ENCODE results near the gene METTL1. TPM values are rescaled to one million over a fixed set of nuclear protein-coding genes. Genes with fewer than 3 reads are reported as not detected.

Gene METTL1
- total and polyA plus RNA-seq, 9 of the 15 experiments (the other 6 are each of a cell fraction or from before 2014, with no cell fraction given), result 12.6 to 65.9 (median 39.2) TPM

DNA sequence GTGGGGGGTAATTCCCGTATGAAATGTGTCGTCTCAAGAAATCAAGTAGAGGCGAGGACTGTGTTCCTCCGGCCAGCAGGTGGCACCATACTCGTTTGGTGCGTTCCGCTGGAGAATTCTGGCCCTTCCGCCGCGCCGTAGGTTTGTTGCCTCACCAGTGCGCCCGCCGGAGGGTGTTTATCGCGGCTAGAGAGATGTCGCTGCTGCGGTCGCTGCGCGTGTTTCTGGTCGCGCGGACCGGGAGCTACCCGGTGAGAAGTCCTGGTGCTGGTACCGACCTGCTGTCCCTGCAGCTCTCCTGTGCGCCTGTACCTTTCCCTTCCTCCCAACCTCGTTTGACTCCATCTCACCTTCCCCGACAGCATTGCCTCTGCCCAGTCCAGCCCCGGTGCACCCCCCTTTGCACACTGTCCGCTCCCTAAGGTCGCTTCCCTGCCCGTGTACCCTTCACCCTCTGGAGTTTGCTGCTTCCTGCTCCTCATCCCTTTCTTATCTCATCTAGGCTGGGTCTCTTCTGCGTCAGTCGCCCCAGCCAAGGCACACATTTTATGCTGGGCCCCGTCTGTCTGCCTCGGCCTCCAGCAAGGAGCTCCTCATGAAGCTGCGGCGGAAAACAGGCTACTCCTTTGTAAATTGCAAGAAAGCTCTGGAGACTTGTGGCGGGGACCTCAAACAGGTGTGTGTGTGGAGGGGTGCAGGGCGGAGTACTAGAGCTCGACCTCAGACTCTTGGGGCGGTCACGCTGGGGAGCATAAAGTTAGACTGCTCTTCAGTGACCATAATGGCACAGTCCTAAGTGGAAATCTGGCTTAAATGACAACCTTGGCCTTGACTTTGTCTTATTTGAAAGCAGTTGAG is 10.9 kb upstream of the METTL1 start, which contains the start of gene TSFM (continued):
- TF ChIP-seq, protein P1, sequence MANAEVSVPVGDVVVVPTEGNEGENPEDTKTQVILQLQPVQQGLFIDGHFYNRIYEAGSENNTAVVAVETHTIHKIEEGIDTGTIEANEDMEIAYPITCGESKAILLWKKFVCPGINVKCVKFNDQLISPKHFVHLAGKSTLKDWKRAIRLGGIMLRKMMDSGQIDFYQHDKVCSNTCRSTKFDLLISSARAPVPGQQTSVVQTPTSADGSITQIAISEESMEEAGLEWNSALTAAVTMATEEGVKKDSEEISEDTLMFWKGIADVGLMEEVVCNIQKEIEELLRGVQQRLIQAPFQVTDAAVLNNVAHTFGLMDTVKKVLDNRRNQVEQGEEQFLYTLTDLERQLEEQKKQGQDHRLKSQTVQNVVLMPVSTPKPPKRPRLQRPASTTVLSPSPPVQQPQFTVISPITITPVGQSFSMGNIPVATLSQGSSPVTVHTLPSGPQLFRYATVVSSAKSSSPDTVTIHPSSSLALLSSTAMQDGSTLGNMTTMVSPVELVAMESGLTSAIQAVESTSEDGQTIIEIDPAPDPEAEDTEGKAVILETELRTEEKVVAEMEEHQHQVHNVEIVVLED (CRISPR knock-in tag; IDR thresholded peaks at IDR 0.05), result peak; percentile 47; the same call in 1 of the 2 replicates
- TF ChIP-seq, protein P2, sequence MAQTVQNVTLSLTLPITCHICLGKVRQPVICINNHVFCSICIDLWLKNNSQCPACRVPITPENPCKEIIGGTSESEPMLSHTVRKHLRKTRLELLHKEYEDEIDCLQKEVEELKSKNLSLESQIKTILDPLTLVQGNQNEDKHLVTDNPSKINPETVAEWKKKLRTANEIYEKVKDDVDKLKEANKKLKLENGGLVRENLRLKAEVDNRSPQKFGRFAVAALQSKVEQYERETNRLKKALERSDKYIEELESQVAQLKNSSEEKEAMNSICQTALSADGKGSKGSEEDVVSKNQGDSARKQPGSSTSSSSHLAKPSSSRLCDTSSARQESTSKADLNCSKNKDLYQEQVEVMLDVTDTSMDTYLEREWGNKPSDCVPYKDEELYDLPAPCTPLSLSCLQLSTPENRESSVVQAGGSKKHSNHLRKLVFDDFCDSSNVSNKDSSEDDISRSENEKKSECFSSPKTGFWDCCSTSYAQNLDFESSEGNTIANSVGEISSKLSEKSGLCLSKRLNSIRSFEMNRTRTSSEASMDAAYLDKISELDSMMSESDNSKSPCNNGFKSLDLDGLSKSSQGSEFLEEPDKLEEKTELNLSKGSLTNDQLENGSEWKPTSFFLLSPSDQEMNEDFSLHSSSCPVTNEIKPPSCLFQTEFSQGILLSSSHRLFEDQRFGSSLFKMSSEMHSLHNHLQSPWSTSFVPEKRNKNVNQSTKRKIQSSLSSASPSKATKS (CRISPR knock-in tag; IDR thresholded peaks at IDR 0.05), result no peak
- peak; percentile 95 for TF ChIP-seq KLF16 (IDR thresholded peaks at IDR 0.05)
- TF ChIP-seq NONO (IDR thresholded peaks at IDR 0.05; ENCODE audit: low read depth in 2 of 2, low read length in 1 of 2), result peak in 1 of 2 experiments; percentile 90; a peak in 2 of 4 replicates
- TF ChIP-seq, protein P3, sequence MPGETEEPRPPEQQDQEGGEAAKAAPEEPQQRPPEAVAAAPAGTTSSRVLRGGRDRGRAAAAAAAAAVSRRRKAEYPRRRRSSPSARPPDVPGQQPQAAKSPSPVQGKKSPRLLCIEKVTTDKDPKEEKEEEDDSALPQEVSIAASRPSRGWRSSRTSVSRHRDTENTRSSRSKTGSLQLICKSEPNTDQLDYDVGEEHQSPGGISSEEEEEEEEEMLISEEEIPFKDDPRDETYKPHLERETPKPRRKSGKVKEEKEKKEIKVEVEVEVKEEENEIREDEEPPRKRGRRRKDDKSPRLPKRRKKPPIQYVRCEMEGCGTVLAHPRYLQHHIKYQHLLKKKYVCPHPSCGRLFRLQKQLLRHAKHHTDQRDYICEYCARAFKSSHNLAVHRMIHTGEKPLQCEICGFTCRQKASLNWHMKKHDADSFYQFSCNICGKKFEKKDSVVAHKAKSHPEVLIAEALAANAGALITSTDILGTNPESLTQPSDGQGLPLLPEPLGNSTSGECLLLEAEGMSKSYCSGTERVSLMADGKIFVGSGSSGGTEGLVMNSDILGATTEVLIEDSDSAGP (CRISPR knock-in tag; IDR thresholded peaks at IDR 0.05), result peak; percentile 80; the same call in 1 of the 2 replicates
- TF ChIP-seq, protein P4, sequence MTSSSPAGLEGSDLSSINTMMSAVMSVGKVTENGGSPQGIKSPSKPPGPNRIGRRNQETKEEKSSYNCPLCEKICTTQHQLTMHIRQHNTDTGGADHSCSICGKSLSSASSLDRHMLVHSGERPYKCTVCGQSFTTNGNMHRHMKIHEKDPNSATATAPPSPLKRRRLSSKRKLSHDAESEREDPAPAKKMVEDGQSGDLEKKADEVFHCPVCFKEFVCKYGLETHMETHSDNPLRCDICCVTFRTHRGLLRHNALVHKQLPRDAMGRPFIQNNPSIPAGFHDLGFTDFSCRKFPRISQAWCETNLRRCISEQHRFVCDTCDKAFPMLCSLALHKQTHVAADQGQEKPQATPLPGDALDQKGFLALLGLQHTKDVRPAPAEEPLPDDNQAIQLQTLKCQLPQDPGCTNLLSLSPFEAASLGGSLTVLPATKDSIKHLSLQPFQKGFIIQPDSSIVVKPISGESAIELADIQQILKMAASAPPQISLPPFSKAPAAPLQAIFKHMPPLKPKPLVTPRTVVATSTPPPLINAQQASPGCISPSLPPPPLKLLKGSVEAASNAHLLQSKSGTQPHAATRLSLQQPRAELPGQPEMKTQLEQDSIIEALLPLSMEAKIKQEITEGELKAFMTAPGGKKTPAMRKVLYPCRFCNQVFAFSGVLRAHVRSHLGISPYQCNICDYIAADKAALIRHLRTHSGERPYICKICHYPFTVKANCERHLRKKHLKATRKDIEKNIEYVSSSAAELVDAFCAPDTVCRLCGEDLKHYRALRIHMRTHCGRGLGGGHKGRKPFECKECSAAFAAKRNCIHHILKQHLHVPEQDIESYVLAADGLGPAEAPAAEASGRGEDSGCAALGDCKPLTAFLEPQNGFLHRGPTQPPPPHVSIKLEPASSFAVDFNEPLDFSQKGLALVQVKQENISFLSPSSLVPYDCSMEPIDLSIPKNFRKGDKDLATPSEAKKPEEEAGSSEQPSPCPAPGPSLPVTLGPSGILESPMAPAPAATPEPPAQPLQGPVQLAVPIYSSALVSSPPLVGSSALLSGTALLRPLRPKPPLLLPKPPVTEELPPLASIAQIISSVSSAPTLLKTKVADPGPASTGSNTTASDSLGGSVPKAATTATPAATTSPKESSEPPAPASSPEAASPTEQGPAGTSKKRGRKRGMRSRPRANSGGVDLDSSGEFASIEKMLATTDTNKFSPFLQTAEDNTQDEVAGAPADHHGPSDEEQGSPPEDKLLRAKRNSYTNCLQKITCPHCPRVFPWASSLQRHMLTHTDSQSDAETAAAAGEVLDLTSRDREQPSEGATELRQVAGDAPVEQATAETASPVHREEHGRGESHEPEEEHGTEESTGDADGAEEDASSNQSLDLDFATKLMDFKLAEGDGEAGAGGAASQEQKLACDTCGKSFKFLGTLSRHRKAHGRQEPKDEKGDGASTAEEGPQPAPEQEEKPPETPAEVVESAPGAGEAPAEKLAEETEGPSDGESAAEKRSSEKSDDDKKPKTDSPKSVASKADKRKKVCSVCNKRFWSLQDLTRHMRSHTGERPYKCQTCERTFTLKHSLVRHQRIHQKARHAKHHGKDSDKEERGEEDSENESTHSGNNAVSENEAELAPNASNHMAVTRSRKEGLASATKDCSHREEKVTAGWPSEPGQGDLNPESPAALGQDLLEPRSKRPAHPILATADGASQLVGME (CRISPR knock-in tag; IDR thresholded peaks at IDR 0.05), result no peak

Data from K562 (cell line).